T-helper 9 cell (primary cell): ENCODE results near the gene TEN1.

Source experiments
- DNase-seq: peaks from one replicate; pipeline ENCODE4 v3.0.0-alpha.2; 2020

Gene TEN1

GRCh38 chr17:75979705-75980187, 706 bp downstream of the TEN1 start:
- DNase-seq, result no peak

- no peak for DNase-seq
Measured at GRCh38 chr17:75980188-75981018, 1.4 kb downstream of the TEN1 start.

GRCh38 chr17:75981019-75981615, 2.1 kb downstream of the TEN1 start:
- DNase-seq, result no peak

- no peak for DNase-seq
Measured at GRCh38 chr17:75983501-75984181, 4.6 kb downstream of the TEN1 start.

GRCh38 chr17:75985986-75986385, 6.9 kb downstream of the TEN1 start:
- DNase-seq, result no peak

- no peak for DNase-seq
Measured at GRCh38 chr17:75987041-75987440, 8.0 kb downstream of the TEN1 start.

GRCh38 chr17:75991396-75991795, 12.4 kb downstream of the TEN1 start:
- no peak for DNase-seq

GRCh38 chr17:75994802-75995370, 15.8 kb downstream of the TEN1 start:
- no peak for DNase-seq

GRCh38 chr17:75995385-75995925, 16.4 kb downstream of the TEN1 start:
- no peak for DNase-seq

GRCh38 chr17:75996665-75997590, 17.9 kb downstream of the TEN1 start:
- peak; percentile 29 for DNase-seq

- DNase-seq, result no peak
Measured at GRCh38 chr17:75998327-75998795, 19.3 kb downstream of the TEN1 start.

- peak; percentile 61 for DNase-seq
Measured at GRCh38 chr17:76000016-76000754, 21.1 kb downstream of the TEN1 start.

- no peak for DNase-seq
Measured at GRCh38 chr17:76000755-76001521, 21.9 kb downstream of the TEN1 start, which contains the start of gene CDK3. Gene CDK3 (plus strand): TSS chr17:76000855. CDS start chr17:76001426, 571 bp downstream.

GRCh38 chr17:76002100-76002499, 23.1 kb downstream of the TEN1 start:
- DNase-seq, result no peak

- no peak for DNase-seq
Measured at GRCh38 chr17:76003915-76004314, 24.9 kb downstream of the TEN1 start.

GRCh38 chr17:76004750-76005262, 25.8 kb downstream of the TEN1 start:
- no peak for DNase-seq

GRCh38 chr17:76005263-76006149, 26.5 kb downstream of the TEN1 start:
- DNase-seq, result peak; percentile 83

- no peak for DNase-seq
Measured at GRCh38 chr17:76007131-76007849, 28.2 kb downstream of the TEN1 start.
